Breast epithelium (tissue), 4 donors: ENCODE measurements around the gene CHDH. TPM values are rescaled to one million over a fixed set of nuclear protein-coding genes. Genes with fewer than 3 reads are reported as not detected.

Source experiments
- DNase-seq, 2 donors: peaks; one replicate each; pipeline ENCODE4 v3.0.0-alpha.2; 2019; ENCODE audit warnings: low spot score in 2 of 2
- H3K27ac ChIP-seq, 2 donors: fragments of 200-600 bp; sonication (generic) in 1 of 2; one replicate each; pipeline ENCODE4 v1.5.1; 2016 to 2019; ENCODE audit warnings: mild to moderate bottlenecking in 1 of 2
- H3K27me3 ChIP-seq, 2 donors: fragments of 200-600 bp; sonication (generic) in 1 of 2; one replicate each; pipeline versions ENCODE4 v1.5.1 to v1.6.0; 2017 to 2019; ENCODE audit warnings: control low read depth in 1 of 2, mild to moderate bottlenecking in 1 of 2
- H3K36me3 ChIP-seq: fragments of 200-600 bp; one replicate; pipeline ENCODE4 v1.5.1; 2019
- H3K4me1 ChIP-seq, 2 donors: fragments of 200-600 bp; sonication (generic); one replicate each; pipeline ENCODE4 v1.5.1; 2016 to 2019; ENCODE audit warnings: control low read depth in 1 of 2
- H3K4me3 ChIP-seq, 3 donors: fragments of 200-600 bp; sonication (generic); 1 replicate in 2 of 3; 2 replicates in 1 of 3; pipeline ENCODE4 v1.5.1; 2016 to 2019; ENCODE audit warnings: mild to moderate bottlenecking in 3 of 3, moderate library complexity in 2 of 3
- H3K9me3 ChIP-seq, 2 donors: fragments of 200-600 bp; sonication (generic) in 1 of 2; one replicate each; pipeline ENCODE4 v1.5.1; 2016 to 2019; ENCODE audit warnings: control low read depth in 1 of 2
- POLR2A ChIP-seq: fragments of 450-650 bp; IDR thresholded peaks from one replicate; pipeline ENCODE4 v1.6.1; 2016; ENCODE audit warnings: antibody characterized with exemption, mild to moderate bottlenecking, moderate library complexity
- POLR2AphosphoS5 ChIP-seq, 3 donors: sonication (generic); formaldehyde crosslinking; IDR thresholded peaks; one replicate each; pipeline ENCODE4 v1.6.1; 2017; ENCODE audit warnings: antibody characterized with exemption in 3 of 3
- intact Hi-C: fragments of 100-400 bp; cut with DNase I; formaldehyde crosslinking; loops from one replicate; pipeline ENCODE4 v1.15.1; 2023; ENCODE audit warnings: low total_unique reads
- total RNA-seq, 3 donors: library from RNA; depleted of rRNA; stranded (reverse); fragments of >200 nt; gene quantifications; one replicate each; pipeline ENCODE4 v1.1.0, GENCODE V29; 2016
- TF ChIP-seq, protein P1 (sequence below), 3 donors: fragments of 450-650 bp; IDR thresholded peaks; one replicate each; pipeline ENCODE4 v1.5.1; 2016 to 2017; ENCODE audit warnings: antibody characterized with exemption in 3 of 3, mild to moderate bottlenecking in 3 of 3, moderate library complexity in 3 of 3

Gene CHDH
- total RNA-seq, 3 donors from 2014 or later: 2.9 to 67.0 (median 27.9) TPM

DNA sequence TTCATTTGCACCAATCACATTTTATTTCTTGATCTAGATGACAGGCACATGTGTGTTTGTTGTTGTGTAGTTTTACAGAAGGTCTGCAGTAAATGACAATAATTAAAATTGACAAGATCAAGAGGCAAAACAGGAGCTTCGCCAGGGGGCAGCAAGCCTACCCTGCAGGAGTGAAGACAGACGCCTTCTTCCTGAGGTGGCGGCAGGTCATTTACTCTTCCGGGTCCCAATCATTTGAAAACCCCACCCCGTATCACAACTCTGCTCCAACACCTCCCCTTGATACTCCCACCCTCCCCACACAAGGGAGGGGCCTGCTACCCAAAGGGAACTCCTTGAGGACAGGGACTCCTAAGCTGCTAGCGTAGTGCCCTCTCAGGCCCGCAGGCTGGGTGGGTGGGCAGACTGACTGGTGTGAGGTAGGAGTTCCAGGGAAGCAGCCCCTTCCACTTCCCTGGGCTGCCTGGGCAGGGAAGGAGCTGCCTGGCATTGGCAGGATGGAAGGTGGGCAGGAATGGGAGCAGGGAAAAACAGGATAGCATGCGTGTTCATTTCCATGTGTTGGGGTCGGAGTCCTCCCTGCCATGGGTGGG, 13.1 kb downstream of the CHDH start:
- intact Hi-C loops: no loop called here
- Histone ChIP-seq H3K27me3 (no peaks in the 10 kb centered on the region), H3K36me3 (no peaks in the 10 kb centered on the region), H3K27ac (no peak overlapping the region), H3K4me1 (no peaks in the 10 kb centered on the region), H3K9me3 (no peaks in the 10 kb centered on the region), H3K4me3 (no peak overlapping the region)
- no peak for DNase-seq
- no peak for TF ChIP-seq POLR2AphosphoS5 (IDR thresholded peaks at IDR 0.05)
- TF ChIP-seq, protein P1, sequence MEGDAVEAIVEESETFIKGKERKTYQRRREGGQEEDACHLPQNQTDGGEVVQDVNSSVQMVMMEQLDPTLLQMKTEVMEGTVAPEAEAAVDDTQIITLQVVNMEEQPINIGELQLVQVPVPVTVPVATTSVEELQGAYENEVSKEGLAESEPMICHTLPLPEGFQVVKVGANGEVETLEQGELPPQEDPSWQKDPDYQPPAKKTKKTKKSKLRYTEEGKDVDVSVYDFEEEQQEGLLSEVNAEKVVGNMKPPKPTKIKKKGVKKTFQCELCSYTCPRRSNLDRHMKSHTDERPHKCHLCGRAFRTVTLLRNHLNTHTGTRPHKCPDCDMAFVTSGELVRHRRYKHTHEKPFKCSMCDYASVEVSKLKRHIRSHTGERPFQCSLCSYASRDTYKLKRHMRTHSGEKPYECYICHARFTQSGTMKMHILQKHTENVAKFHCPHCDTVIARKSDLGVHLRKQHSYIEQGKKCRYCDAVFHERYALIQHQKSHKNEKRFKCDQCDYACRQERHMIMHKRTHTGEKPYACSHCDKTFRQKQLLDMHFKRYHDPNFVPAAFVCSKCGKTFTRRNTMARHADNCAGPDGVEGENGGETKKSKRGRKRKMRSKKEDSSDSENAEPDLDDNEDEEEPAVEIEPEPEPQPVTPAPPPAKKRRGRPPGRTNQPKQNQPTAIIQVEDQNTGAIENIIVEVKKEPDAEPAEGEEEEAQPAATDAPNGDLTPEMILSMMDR (IDR thresholded peaks at IDR 0.05): no peak
- TF ChIP-seq POLR2A: no peak

- Histone ChIP-seq H3K27me3 (no peaks in the 10 kb centered on the region), H3K9me3 (no peaks in the 10 kb centered on the region), H3K4me3 (no peak overlapping the region), H3K27ac (no peak overlapping the region), H3K36me3 (no peaks in the 10 kb centered on the region), H3K4me1 (no peaks in the 10 kb centered on the region)
- intact Hi-C loops: no loop called here
- no peak for DNase-seq
- no peak for TF ChIP-seq POLR2A
- TF ChIP-seq, protein P1 (IDR thresholded peaks at IDR 0.05): no peak
- TF ChIP-seq POLR2AphosphoS5 (IDR thresholded peaks at IDR 0.05): no peak
These were observed 15.3 kb downstream of the CHDH start for GRCh38 chr3:53830944-53831343.

GRCh38 chr3:53829605-53830004, 16.6 kb downstream of the CHDH start:
- H3K4me3 ChIP-seq: no peak overlapping the region
- H3K9me3 ChIP-seq: no peaks in the 10 kb centered on the region
- TF ChIP-seq POLR2A: no peak
- no peak for TF ChIP-seq POLR2AphosphoS5 (IDR thresholded peaks at IDR 0.05)
- TF ChIP-seq, protein P1 (IDR thresholded peaks at IDR 0.05): no peak
- H3K36me3 ChIP-seq: no peaks in the 10 kb centered on the region
- no peaks in the 10 kb centered on the region for H3K27me3 ChIP-seq
- intact Hi-C loops: no loop called here
- no peak overlapping the region for H3K27ac ChIP-seq
- DNase-seq: no peak
- no peaks in the 10 kb centered on the region for H3K4me1 ChIP-seq

DNA sequence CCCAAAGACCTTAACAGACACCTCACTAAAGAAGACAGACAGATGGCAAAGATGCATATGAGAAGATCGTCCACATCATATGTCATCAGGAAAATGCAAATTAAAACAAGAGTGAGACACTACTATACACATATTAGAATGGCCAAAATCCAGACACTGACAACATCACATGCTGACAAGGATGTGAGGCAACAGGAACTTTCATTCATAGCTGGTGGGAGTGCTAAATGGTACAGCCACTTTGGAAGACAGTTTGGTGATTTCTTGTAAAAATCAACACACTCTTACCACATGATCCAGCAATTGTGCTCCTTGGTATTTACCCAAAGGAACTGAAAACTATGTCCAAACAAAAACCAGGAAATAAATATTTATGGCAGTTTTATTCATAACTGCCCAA, 17.6 kb downstream of the CHDH start:
- H3K27ac ChIP-seq: peak overlapping the region in 1 of 2 donors; percentile 17

GRCh38 chr3:53826048-53826447, 20.2 kb downstream of the CHDH start:
- H3K4me3 ChIP-seq: no peak overlapping the region
- no peaks in the 10 kb centered on the region for H3K36me3 ChIP-seq
- intact Hi-C loops: no loop called here
- no peak overlapping the region for H3K27ac ChIP-seq
- no peak for TF ChIP-seq POLR2A
- TF ChIP-seq, protein P1 (IDR thresholded peaks at IDR 0.05): no peak
- no peak for TF ChIP-seq POLR2AphosphoS5 (IDR thresholded peaks at IDR 0.05)
- H3K27me3 ChIP-seq: no peaks in the 10 kb centered on the region
- DNase-seq: no peak
- H3K9me3 ChIP-seq: no peaks in the 10 kb centered on the region
- no peaks in the 10 kb centered on the region for H3K4me1 ChIP-seq

More for the DNA sequence above, 17.6 kb downstream of the CHDH start:
- DNase-seq: no peak
- Histone ChIP-seq H3K4me3 (no peak overlapping the region), H3K27me3 (no peaks in the 10 kb centered on the region), H3K4me1 (no peaks in the 10 kb centered on the region), H3K36me3 (no peaks in the 10 kb centered on the region), H3K9me3 (no peaks in the 10 kb centered on the region)
- TF ChIP-seq POLR2A (no peak), POLR2AphosphoS5 (IDR thresholded peaks at IDR 0.05) (no peak)
- TF ChIP-seq, protein P1 (IDR thresholded peaks at IDR 0.05): no peak
- intact Hi-C loops: no loop called here
